K562 (cell line): ENCODE data around the gene TEX54. TPM values are rescaled to one million over a fixed set of nuclear protein-coding genes. Genes with fewer than 3 reads are reported as not detected.

Experiments
- CBX1 ChIP-seq: sonication (generic); IDR thresholded peaks from 2 replicates; pipeline ENCODE4 v1.6.1; 2016; ENCODE audit warnings: antibody characterized with exemption, low read depth, mild to moderate bottlenecking
- CBX2 ChIP-seq: fragments of 200-600 bp; sonication (generic); IDR thresholded peaks from one replicate; pipeline ENCODE4 v1.6.1; 2012; ENCODE audit warnings: mild to moderate bottlenecking, low read length, inconsistent platforms; ENCODE audit not compliant: insufficient read depth, poor library complexity, severe bottlenecking
- CCAR2 ChIP-seq: fragments of 200-400 bp; formaldehyde crosslinking; IDR thresholded peaks from 2 replicates; pipeline ENCODE4 v1.6.1; 2017; ENCODE audit warnings: mild to moderate bottlenecking, low read depth, low read length
- EGR1 ChIP-seq: fragments of 450-650 bp; conservative IDR thresholded peaks from 2 replicates; pipeline ENCODE4 v1.6.1; 2017; ENCODE audit warnings: mild to moderate bottlenecking
- KDM5B ChIP-seq: fragments of 200-600 bp; sonication (generic); IDR thresholded peaks from 2 replicates; pipeline ENCODE4 v1.6.1; 2012; ENCODE audit warnings: low read depth, mild to moderate bottlenecking, moderate library complexity, low read length, control low read depth, inconsistent platforms; ENCODE audit not compliant: insufficient replicate concordance
- LARP7 ChIP-seq: fragments of 450-650 bp; IDR thresholded peaks from 2 replicates; pipeline ENCODE4 v1.6.1; 2016
- NONO ChIP-seq, 2 experiments: fragments of 200-400 bp in 1 of 2; fragments of 450-650 bp in 1 of 2; formaldehyde crosslinking in 1 of 2; IDR thresholded peaks; 2 replicates each; pipeline ENCODE4 v1.6.1; 2017; ENCODE audit warnings: low read depth in 2 of 2, mild to moderate bottlenecking in 2 of 2, moderate library complexity in 2 of 2, low read length in 1 of 2
- POLR2AphosphoS5 ChIP-seq: IDR thresholded peaks from 2 replicates; pipeline ENCODE4 v1.6.1; 2011; ENCODE audit warnings: mild to moderate bottlenecking, low read depth, low read length, moderate library complexity; ENCODE audit not compliant: control insufficient read depth, insufficient read depth
- SIN3A ChIP-seq, 2 experiments: fragments of 150-350 bp in 1 of 2; IDR thresholded peaks; 2 replicates each; pipeline ENCODE4 v1.6.1; 2011 to 2016; ENCODE audit warnings: borderline replicate concordance in 2 of 2, low read depth in 2 of 2, low read length in 2 of 2, mild to moderate bottlenecking in 2 of 2, moderate library complexity in 2 of 2; ENCODE audit not compliant: control insufficient read depth in 1 of 2
- SMAD1 ChIP-seq: fragments of 150-350 bp; IDR thresholded peaks from 2 replicates; pipeline ENCODE4 v1.6.1; 2014; ENCODE audit warnings: low read length, low read depth; ENCODE audit not compliant: partially characterized antibody
- SP1 ChIP-seq: sonication (generic); formaldehyde crosslinking; IDR thresholded peaks from 2 replicates; pipeline ENCODE4 v1.8.1; 2022; ENCODE audit warnings: mild to moderate bottlenecking, missing genetic modification reagents
- SRF ChIP-seq, 2 experiments: fragments of 250-450, 450-650 bp in 1 of 2; sonication (Bioruptor Pico) in 1 of 2; sonication (generic) in 1 of 2; formaldehyde crosslinking; IDR thresholded peaks; 2 replicates each; pipeline versions ENCODE4 v1.5.0 to v1.5.1; 2020 to 2022; ENCODE audit warnings: mild to moderate bottlenecking in 1 of 2, missing genetic modification reagents in 1 of 2
- TEAD1 ChIP-seq, 2 experiments: fragments of 450-650 bp in 1 of 2; sonication (generic) in 1 of 2; formaldehyde crosslinking; IDR thresholded peaks; 2 replicates each; pipeline versions ENCODE4 v1.4.0 to v1.8.0; 2020 to 2022; ENCODE audit warnings: mild to moderate bottlenecking in 2 of 2, missing genetic modification reagents in 1 of 2
- U2AF2 ChIP-seq: fragments of 200-400 bp; formaldehyde crosslinking; optimal IDR thresholded peaks from 2 replicates; pipeline ENCODE3; 2017; ENCODE audit warnings: low read depth, mild to moderate bottlenecking, low read length
- ZBTB7A ChIP-seq: IDR thresholded peaks from 2 replicates; pipeline ENCODE4 v1.6.1; 2011; ENCODE audit warnings: low read depth, mild to moderate bottlenecking, low read length, moderate library complexity, borderline replicate concordance; ENCODE audit not compliant: control insufficient read depth
- ZNF764 ChIP-seq: fragments of 250-450 bp; sonication (Bioruptor Pico); IDR thresholded peaks from 2 replicates; pipeline ENCODE4 v1.4.0; 2020; ENCODE audit warnings: low read depth, mild to moderate bottlenecking, moderate library complexity
- polyA plus RNA-seq, 8 experiments: library from polyadenylated mRNA; depleted of rRNA in 4 of 8; stranded (reverse) in 5 of 8; unstranded in 3 of 8; fragments of >200 nt; fragmentation: Nextera tagmentation in 2 of 8; fragmentation: Illumina TruSeq in 1 of 8; extraction: Ambion mirVana in 2 of 8; extraction: Trizol in 1 of 8; gene quantifications; 2 replicates each; pipeline versions ENCODE4 v1.2.1 to v1.2.3, GENCODE V29; 2011 to 2014; ENCODE audit warnings: inconsistent platforms in 1 of 8, missing spikeins in 1 of 8
- total RNA-seq, 7 experiments: library from RNA; depleted of rRNA in 6 of 7; stranded (reverse); fragments of >200 nt in 6 of 7; fragmentation: Illumina TruSeq in 2 of 7; extraction: Trizol in 2 of 7; gene quantifications; 2 replicates each; pipeline versions ENCODE4 v1.2.1 to v1.2.3, GENCODE V29; 2011 to 2021; ENCODE audit warnings: low replicate concordance in 1 of 7
- TF ChIP-seq, protein P1 (sequence below): sonication (generic); formaldehyde crosslinking; IDR thresholded peaks from 2 replicates; pipeline ENCODE4 v1.8.0; 2022; ENCODE audit warnings: missing genetic modification reagents, mild to moderate bottlenecking, moderate library complexity, borderline replicate concordance
- TF ChIP-seq, protein P2 (sequence below): fragments of 450-650 bp; IDR thresholded peaks from 2 replicates; pipeline ENCODE4 v1.6.1; 2016; ENCODE audit warnings: low read depth

Gene TEX54
- total and polyA plus RNA-seq, 9 of the 15 experiments (the other 6 are each of a cell fraction or from before 2014, with no cell fraction given), result not detected

DNA sequence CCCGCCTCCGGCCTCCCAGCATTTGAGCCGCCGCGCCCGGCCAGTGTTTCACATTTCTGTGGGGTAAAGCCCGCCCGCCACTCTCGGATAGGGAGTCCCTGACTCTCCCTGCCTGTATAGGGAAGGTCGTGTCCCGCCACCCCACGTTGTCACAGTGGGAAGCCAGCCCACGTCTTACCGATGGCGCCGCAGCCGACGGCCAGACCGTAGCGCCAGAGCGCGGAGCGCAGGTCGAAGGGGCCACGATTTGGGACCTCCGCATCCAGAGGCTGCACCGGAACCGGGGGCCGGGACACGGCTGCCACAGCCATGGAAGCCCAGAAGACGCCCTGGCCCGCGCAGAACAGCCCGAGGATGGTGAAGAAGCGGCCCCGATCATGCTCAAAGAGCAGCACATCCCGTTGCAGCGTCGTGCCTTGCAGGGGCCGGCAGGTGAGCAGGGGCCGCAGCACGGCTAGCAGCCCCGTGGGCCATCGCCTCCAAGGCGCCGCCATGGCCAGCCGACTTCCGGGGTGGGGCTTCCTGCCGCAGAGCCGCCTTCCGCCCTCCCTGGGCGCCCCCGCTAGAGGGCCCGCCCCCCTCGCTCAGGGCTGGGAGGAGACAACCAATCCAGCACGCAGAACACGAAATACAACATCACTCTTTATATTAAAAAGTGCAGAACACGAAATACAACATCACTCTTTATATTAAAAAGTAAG is 41.0 kb downstream of the TEX54 start, which contains the start of gene TMEM223 (continued):
- TF ChIP-seq, protein P1, sequence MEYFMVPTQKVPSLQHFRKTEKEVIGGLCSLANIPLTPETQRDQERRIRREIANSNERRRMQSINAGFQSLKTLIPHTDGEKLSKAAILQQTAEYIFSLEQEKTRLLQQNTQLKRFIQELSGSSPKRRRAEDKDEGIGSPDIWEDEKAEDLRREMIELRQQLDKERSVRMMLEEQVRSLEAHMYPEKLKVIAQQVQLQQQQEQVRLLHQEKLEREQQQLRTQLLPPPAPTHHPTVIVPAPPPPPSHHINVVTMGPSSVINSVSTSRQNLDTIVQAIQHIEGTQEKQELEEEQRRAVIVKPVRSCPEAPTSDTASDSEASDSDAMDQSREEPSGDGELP (CRISPR knock-in tag), result peak; percentile 78; the same call in 1 of the 2 replicates
- TF ChIP-seq ZBTB7A (peak; percentile 50; the same call in 1 of the 2 replicates), NONO (IDR thresholded peaks at IDR 0.05; ENCODE audit: low read depth in 2 of 2, low read length in 1 of 2) (0 out of 4 replicates have a peak, but pooled peaks of 1 of the 2 experiments have one; percentile 32), CBX1 (peak; percentile 79; the same call in 1 of the 2 replicates), U2AF2 (no peak), CBX2 (no peak), EGR1 (peak; percentile 83), ZNF764 (no peak), SRF (CRISPR knock-in tag; IDR thresholded peaks at IDR 0.05) (peak in 1 of 2 experiments; percentile 61; a peak in 1 of 4 replicates), SMAD1 (no peak), LARP7 (no peak), SIN3A (IDR thresholded peaks at IDR 0.05; ENCODE audit: borderline replicate concordance in 2 of 2, control insufficient read depth in 1 of 2, low read depth in 2 of 2, low read length in 2 of 2) (peak; percentile 86 to 94; a peak in 3 of 4 replicates), TEAD1 (CRISPR knock-in tag; IDR thresholded peaks at IDR 0.05) (peak in 1 of 2 experiments; percentile 66; a peak in 2 of 4 replicates), KDM5B (peak; percentile 95), POLR2AphosphoS5 (peak; percentile 81), SP1 (CRISPR knock-in tag) (peak; percentile 77), CCAR2 (no peak)
- TF ChIP-seq, protein P2, sequence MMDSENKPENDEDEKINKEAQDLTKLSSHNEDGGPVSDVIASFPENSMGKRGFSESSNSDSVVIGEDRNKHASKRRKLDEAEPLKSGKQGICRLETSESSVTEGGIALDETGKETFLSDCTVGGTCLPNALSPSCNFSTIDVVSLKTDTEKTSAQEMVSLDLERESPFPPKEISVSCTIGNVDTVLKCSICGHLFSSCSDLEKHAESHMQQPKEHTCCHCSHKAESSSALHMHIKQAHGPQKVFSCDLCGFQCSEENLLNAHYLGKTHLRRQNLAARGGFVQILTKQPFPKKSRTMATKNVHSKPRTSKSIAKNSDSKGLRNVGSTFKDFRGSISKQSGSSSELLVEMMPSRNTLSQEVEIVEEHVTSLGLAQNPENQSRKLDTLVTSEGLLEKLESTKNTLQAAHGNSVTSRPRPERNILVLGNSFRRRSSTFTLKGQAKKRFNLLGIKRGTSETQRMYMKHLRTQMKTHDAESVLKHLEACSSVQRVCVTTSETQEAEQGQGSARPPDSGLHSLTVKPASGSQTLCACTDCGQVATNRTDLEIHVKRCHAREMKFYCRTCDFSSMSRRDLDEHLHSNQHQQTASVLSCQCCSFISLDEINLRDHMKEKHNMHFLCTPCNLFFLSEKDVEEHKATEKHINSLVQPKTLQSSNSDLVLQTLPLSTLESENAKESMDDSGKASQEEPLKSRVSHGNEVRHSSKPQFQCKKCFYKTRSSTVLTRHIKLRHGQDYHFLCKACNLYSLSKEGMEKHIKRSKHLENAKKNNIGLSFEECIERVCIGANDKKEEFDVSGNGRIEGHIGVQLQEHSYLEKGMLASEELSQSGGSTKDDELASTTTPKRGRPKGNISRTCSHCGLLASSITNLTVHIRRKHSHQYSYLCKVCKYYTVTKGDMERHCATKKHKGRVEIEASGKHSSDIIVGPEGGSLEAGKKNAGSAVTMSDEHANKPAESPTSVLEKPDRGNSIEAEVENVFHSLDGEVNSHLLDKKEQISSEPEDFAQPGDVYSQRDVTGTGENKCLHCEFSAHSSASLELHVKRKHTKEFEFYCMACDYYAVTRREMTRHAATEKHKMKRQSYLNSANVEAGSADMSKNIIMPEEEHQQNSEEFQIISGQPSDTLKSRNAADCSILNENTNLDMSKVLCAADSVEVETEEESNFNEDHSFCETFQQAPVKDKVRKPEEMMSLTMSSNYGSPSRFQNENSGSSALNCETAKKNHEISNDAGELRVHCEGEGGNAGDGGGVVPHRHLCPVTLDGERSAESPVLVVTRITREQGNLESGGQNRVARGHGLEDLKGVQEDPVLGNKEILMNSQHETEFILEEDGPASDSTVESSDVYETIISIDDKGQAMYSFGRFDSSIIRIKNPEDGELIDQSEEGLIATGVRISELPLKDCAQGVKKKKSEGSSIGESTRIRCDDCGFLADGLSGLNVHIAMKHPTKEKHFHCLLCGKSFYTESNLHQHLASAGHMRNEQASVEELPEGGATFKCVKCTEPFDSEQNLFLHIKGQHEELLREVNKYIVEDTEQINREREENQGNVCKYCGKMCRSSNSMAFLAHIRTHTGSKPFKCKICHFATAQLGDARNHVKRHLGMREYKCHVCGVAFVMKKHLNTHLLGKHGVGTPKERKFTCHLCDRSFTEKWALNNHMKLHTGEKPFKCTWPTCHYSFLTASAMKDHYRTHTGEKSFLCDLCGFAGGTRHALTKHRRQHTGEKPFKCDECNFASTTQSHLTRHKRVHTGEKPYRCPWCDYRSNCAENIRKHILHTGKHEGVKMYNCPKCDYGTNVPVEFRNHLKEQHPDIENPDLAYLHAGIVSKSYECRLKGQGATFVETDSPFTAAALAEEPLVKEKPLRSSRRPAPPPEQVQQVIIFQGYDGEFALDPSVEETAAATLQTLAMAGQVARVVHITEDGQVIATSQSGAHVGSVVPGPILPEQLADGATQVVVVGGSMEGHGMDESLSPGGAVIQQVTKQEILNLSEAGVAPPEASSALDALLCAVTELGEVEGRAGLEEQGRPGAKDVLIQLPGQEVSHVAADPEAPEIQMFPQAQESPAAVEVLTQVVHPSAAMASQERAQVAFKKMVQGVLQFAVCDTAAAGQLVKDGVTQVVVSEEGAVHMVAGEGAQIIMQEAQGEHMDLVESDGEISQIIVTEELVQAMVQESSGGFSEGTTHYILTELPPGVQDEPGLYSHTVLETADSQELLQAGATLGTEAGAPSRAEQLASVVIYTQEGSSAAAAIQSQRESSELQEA, result no peak
